IMR-90 (cell line): ENCODE measurements around the gene VCL. TPM values are rescaled to one million over a fixed set of nuclear protein-coding genes. Genes with fewer than 3 reads are reported as not detected.
"Not testable (repeated sequence)": the region's sequence is repeated elsewhere in the genome, so short reads cannot be mapped to it uniquely, and the experiment has no call there.

Experiments
- ATAC-seq: fragments of 200-7000 bp; cut with Tn5 transposase; 2 replicates; pipeline ENCODE4 v1.9.1; 2020; ENCODE audit warnings: low read depth, mild to moderate bottlenecking, moderate library complexity
- BruUV-seq: library from RNA; stranded (reverse); fragments of 400-500 nt; replicated peaks from 2 replicates; lab custom pipeline; 2021; lab: Mats Ljungman, UMichigan
- CTCF ChIA-PET: fragments of 300-600 bp; formaldehyde crosslinking; extraction: SDS; loops from one replicate; lab custom pipeline; 2021; ENCODE audit warnings: antibody characterized with exemption; lab: Yijun Ruan, JAX
- POLR2A ChIA-PET: fragments of 300-600 bp; sonication (Branson Sonifier 250); formaldehyde crosslinking; loops from one replicate; lab custom pipeline; 2022; ENCODE audit warnings: antibody characterized with exemption; ENCODE audit not compliant: unreplicated experiment; lab: Charles Lee
- DNase-seq: peaks from one replicate; pipeline ENCODE4 v3.0.0; 2013
- H2AFZ ChIP-seq: replicated peaks from 2 replicates; pipeline ENCODE3; 2013; ENCODE audit warnings: low read length, mild to moderate bottlenecking; ENCODE audit not compliant: poor library complexity
- H2AK5ac ChIP-seq: 2 replicates; pipeline ENCODE4 v1.6.1; 2013; ENCODE audit warnings: low read depth, low read length, inconsistent platforms
- H2AK9ac ChIP-seq: replicated peaks from 2 replicates; pipeline ENCODE3; 2013; ENCODE audit warnings: mild to moderate bottlenecking, low read depth, low read length, moderate library complexity; ENCODE audit not compliant: poor library complexity
- H2BK120ac ChIP-seq: 2 replicates; pipeline ENCODE4 v1.6.1; 2013; ENCODE audit warnings: low read depth, low read length, inconsistent platforms
- H2BK15ac ChIP-seq: 3 replicates; pipeline ENCODE4 v1.6.1; 2013; ENCODE audit warnings: low read depth, low read length, inconsistent platforms
- H2BK20ac ChIP-seq: 2 replicates; pipeline ENCODE4 v1.6.1; 2013; ENCODE audit warnings: low read depth, mild to moderate bottlenecking, inconsistent platforms, low read length, moderate library complexity
- H2BK5ac ChIP-seq: 2 replicates; pipeline ENCODE4 v1.6.1; 2013; ENCODE audit warnings: mild to moderate bottlenecking, low read depth, low read length, inconsistent platforms; ENCODE audit not compliant: poor library complexity, severe bottlenecking
- H3K14ac ChIP-seq: replicated peaks from 2 replicates; pipeline ENCODE4 v1.6.1; 2013; ENCODE audit warnings: low read depth, low read length, inconsistent platforms
- H3K18ac ChIP-seq: 2 replicates; pipeline ENCODE4 v1.6.1; 2013; ENCODE audit warnings: low read depth, low read length, control low read depth
- H3K23ac ChIP-seq: 2 replicates; pipeline ENCODE4 v1.6.1; 2013; ENCODE audit warnings: low read depth, low read length, inconsistent platforms
- H3K27ac ChIP-seq: 2 replicates; pipeline ENCODE4 v1.5.1; 2013; ENCODE audit warnings: mild to moderate bottlenecking, control low read depth, low read length; ENCODE audit not compliant: insufficient read depth
- H3K27me3 ChIP-seq: 2 replicates; pipeline ENCODE4 v1.6.1; 2013; ENCODE audit warnings: low read length; ENCODE audit not compliant: control insufficient read depth, insufficient read depth
- H3K36me3 ChIP-seq: 2 replicates; pipeline ENCODE4 v1.6.1; 2013; ENCODE audit warnings: low read length, mixed read lengths; ENCODE audit not compliant: control insufficient read depth, insufficient read depth
- H3K4ac ChIP-seq: 2 replicates; pipeline ENCODE4 v1.6.1; 2013; ENCODE audit warnings: low read depth, low read length, inconsistent platforms
- H3K4me1 ChIP-seq: 2 replicates; pipeline ENCODE4 v1.6.1; 2013; ENCODE audit warnings: low read length, mixed read lengths; ENCODE audit not compliant: control insufficient read depth, insufficient read depth
- H3K4me2 ChIP-seq: 2 replicates; pipeline ENCODE4 v1.6.1; 2013; ENCODE audit warnings: low read depth, mild to moderate bottlenecking, control low read depth, low read length, moderate library complexity
- H3K4me3 ChIP-seq: 2 replicates; pipeline ENCODE4 v1.5.1; 2013; ENCODE audit warnings: low read depth, mild to moderate bottlenecking, control low read depth, low read length, moderate library complexity; ENCODE audit not compliant: insufficient read depth
- H3K56ac ChIP-seq: 2 replicates; pipeline ENCODE4 v1.6.1; 2013; ENCODE audit warnings: low read length, inconsistent platforms; ENCODE audit not compliant: insufficient read depth; ENCODE audit errors: extremely low read depth
- H3K79me1 ChIP-seq, 2 experiments: 2 replicates each; pipeline ENCODE4 v1.6.1; 2013; ENCODE audit warnings: low read length in 2 of 2, inconsistent platforms in 1 of 2, low read depth in 1 of 2
- H3K9ac ChIP-seq: 2 replicates; pipeline ENCODE4 v1.6.1; 2013; ENCODE audit warnings: low read depth, low read length, control low read depth
- H3K9me1 ChIP-seq: 2 replicates; pipeline ENCODE4 v1.6.1; 2013; ENCODE audit warnings: low read length, inconsistent platforms; ENCODE audit not compliant: insufficient read depth
- H3K9me3 ChIP-seq: 2 replicates; pipeline ENCODE4 v1.6.1; 2013; ENCODE audit warnings: low read length; ENCODE audit not compliant: control insufficient read depth, insufficient read depth
- H4K20me1 ChIP-seq: 2 replicates; pipeline ENCODE4 v1.6.1; 2013; ENCODE audit warnings: low read length, inconsistent platforms; ENCODE audit not compliant: insufficient read depth
- H4K5ac ChIP-seq: 2 replicates; pipeline ENCODE4 v1.6.1; 2013; ENCODE audit warnings: mild to moderate bottlenecking, low read depth, low read length, control low read depth
- H4K8ac ChIP-seq, 2 experiments: 2 replicates each; pipeline ENCODE4 v1.6.1; 2013; ENCODE audit warnings: low read depth in 2 of 2, low read length in 2 of 2, control low read depth in 1 of 2, inconsistent platforms in 1 of 2
- H4K91ac ChIP-seq: 2 replicates; pipeline ENCODE4 v1.6.1; 2013; ENCODE audit warnings: low read depth, low read length, inconsistent platforms; ENCODE audit not compliant: insufficient read depth
- WGBS, 2 experiments: methylation state at CpG; one replicate each; pipeline versions ENCODE4 v1.1.5 to v1.1.7; 2013; ENCODE audit warnings: missing lambda C conversion rate in 2 of 2; ENCODE audit not compliant: insufficient read length in 1 of 2; ENCODE audit errors: extremely low coverage in 2 of 2; 5-methylcytosine and 5-hydroxymethylcytosine counted together
- dilution Hi-C: fragments of 300-500 bp; cut with HindIII; formaldehyde crosslinking; loops from one replicate; pipeline ENCODE4 v1.14.3; 2018; ENCODE audit warnings: low sequenced_read_pairs; ENCODE audit not compliant: unreplicated experiment
- in situ Hi-C: fragments of 300-500 bp; cut with MboI; formaldehyde crosslinking; loops from 3 replicates; pipeline ENCODE4 v1.14.3; 2019; ENCODE audit warnings: low sequenced_read_pairs, inconsistent platforms, mixed read lengths
- intact Hi-C: fragments of 100-400 bp; cut with micrococcal nuclease; formaldehyde crosslinking; loops from 2 replicates; pipeline ENCODE4 v1.10.0; 2022
- polyA plus RNA-seq, 3 experiments: library from polyadenylated mRNA; depleted of rRNA; stranded (reverse); fragments of >200 nt; gene quantifications; 2 replicates each; pipeline ENCODE4 v1.2.3, GENCODE V29; 2012; ENCODE audit warnings: low replicate concordance in 1 of 3
- total RNA-seq: library from RNA; depleted of rRNA; stranded (reverse); fragments of >200 nt; gene quantifications from 2 replicates; pipeline ENCODE4 v1.2.3, GENCODE V29; 2012

VCL gene
- total and polyA plus RNA-seq, 2 of the 4 experiments (the other 2 are of a cell fraction) = 227 to 283 TPM

- H3K14ac ChIP-seq, H3K27ac ChIP-seq, H2AK9ac ChIP-seq, in situ Hi-C loops, intact Hi-C loops, H3K4me3 ChIP-seq, ATAC-seq, H2BK5ac ChIP-seq, H3K9ac ChIP-seq, H3K27me3 ChIP-seq, H4K5ac ChIP-seq, H3K23ac ChIP-seq, H2BK20ac ChIP-seq, H4K8ac ChIP-seq, H2BK120ac ChIP-seq, DNase-seq, BruUV-seq, H2AFZ ChIP-seq, H3K18ac ChIP-seq, H2BK15ac ChIP-seq, H3K9me3 ChIP-seq, H3K4ac ChIP-seq, H3K4me2 ChIP-seq, dilution Hi-C loops, H3K56ac ChIP-seq, H2AK5ac ChIP-seq, H4K91ac ChIP-seq: not testable (repeated sequence)
- Histone ChIP-seq H4K20me1 (peaks cover 85% of the 10 kb centered on the region), H3K4me1 (peaks cover 25% of the 10 kb centered on the region), H3K9me1 (peaks cover 22% of the 10 kb centered on the region), H3K36me3 (peaks cover 18% of the 10 kb centered on the region), H3K79me1 (peaks cover 15 to 57% of the 10 kb centered on the region in 2 experiments; a peak in 3 of 4 replicates)
- no CpG with 5 or more reads among the region's 1 CpG for WGBS, 2 experiments
- POLR2A ChIA-PET = interaction anchor here (0.6 kb wide), 1 partner anchor 116 kb away, joined by 3 read pairs; no protein-coding TSS in a partner anchor
- CTCF ChIA-PET = interaction anchor here (0.6 kb wide), 2 partner anchors 32 to 1147 kb away, joined by 5 read pairs; no protein-coding TSS in a partner anchor
These were observed 34.3 kb downstream of the VCL start for GRCh38 chr10:74032208-74032607.
